ENCODE measurements around the gene LRGUK. TPM values are rescaled to one million over a fixed set of nuclear protein-coding genes. Genes with fewer than 3 reads are reported as not detected.

The LRGUK gene
- polyA plus RNA-seq, 3 donors, result 0.41 TPM; not detected in 2

GRCh38 chr7:134234216-134234615, 107.1 kb downstream of the LRGUK start:
- intact Hi-C loops (cut with micrococcal nuclease), result no loop called here
- H3K9me3 Mint-ChIP-seq, result peaks cover 9 to 27% (median 19%) of the 10 kb centered on the region in 7 donors
- Histone ChIP-seq H3K4me2 (replicated peaks; ENCODE audit: extremely low read depth, low read length, poor library complexity, severe bottlenecking) (no peak overlapping the region), H3K36me3 (replicated peaks in 1 of 2; ENCODE audit: control insufficient read depth in 1 of 2, insufficient read depth in 2 of 2, low read length in 2 of 2) (no peaks in the 10 kb centered on the region), H3K27ac (ENCODE audit: low read depth in 1 of 2, low read length in 2 of 2) (no peak overlapping the region), H3K27me3 (ENCODE audit: control insufficient read depth in 2 of 2, insufficient read depth in 2 of 2, low read length in 2 of 2) (no peaks in the 10 kb centered on the region), H4K20me1 (ENCODE audit: insufficient read depth, low read length) (no peaks in the 10 kb centered on the region), H3K9me3 (replicated peaks in 1 of 2; ENCODE audit: control insufficient read depth in 1 of 2, insufficient read depth in 1 of 2, low read length in 2 of 2) (peaks cover 5 to 9% of the 10 kb centered on the region in 2 donors), H2AFZ (ENCODE audit: insufficient read depth, low read depth, low read length, poor library complexity, severe bottlenecking) (no peak overlapping the region), H3K4me3 (replicated peaks in 1 of 3; ENCODE audit: low read depth in 2 of 3, low read length in 3 of 3) (no peak overlapping the region), H3K4me1 (ENCODE audit: control insufficient read depth in 1 of 2, insufficient read depth in 2 of 2, low read length in 2 of 2) (no peaks in the 10 kb centered on the region), H3K9ac (ENCODE audit: insufficient read depth, low read length, poor library complexity, severe bottlenecking) (no peak overlapping the region), H3K79me2 (ENCODE audit: insufficient read depth, low read length) (no peaks in the 10 kb centered on the region)
- H3K4me1 Mint-ChIP-seq, result no peaks in the 10 kb centered on the region
- TF ChIP-seq CTCF (IDR thresholded peaks at IDR 0.05), result no peak
- DNase-seq, result no peak
- H3K27ac Mint-ChIP-seq, result no peak overlapping the region
- H3K36me3 Mint-ChIP-seq, result no peaks in the 10 kb centered on the region
- no peak overlapping the region for H3K4me3 Mint-ChIP-seq
- 100% methylated on average over 1 of the region's 4 CpGs for WGBS (ENCODE audit: insufficient coverage)
- H3K27me3 Mint-ChIP-seq (ENCODE audit: low read depth in 3 of 3), result peaks cover 0 to 12% (median 3%) of the 10 kb centered on the region in 3 donors

GRCh38 chr7:134245253-134245652, 118.1 kb downstream of the LRGUK start:
- no peaks in the 10 kb centered on the region for H3K4me1 ChIP-seq (ENCODE audit: control insufficient read depth in 1 of 2, insufficient read depth in 2 of 2, low read length in 2 of 2)
- TF ChIP-seq CTCF (IDR thresholded peaks at IDR 0.05), result no peak
- Mint-ChIP-seq H3K4me1 (no peaks in the 10 kb centered on the region), H3K9me3 (peaks cover 5 to 11% (median 8%) of the 10 kb centered on the region in 7 donors), H3K27ac (no peak overlapping the region), H3K27me3 (ENCODE audit: low read depth in 3 of 3) (peaks cover 2 to 17% (median 7%) of the 10 kb centered on the region in 3 donors), H3K36me3 (no peaks in the 10 kb centered on the region), H3K4me3 (no peak overlapping the region)
- H3K36me3 ChIP-seq (replicated peaks in 1 of 2; ENCODE audit: control insufficient read depth in 1 of 2, insufficient read depth in 2 of 2, low read length in 2 of 2), result no peaks in the 10 kb centered on the region
- no peaks in the 10 kb centered on the region for H3K9me3 ChIP-seq (replicated peaks in 1 of 2; ENCODE audit: control insufficient read depth in 1 of 2, insufficient read depth in 1 of 2, low read length in 2 of 2)
- no peak for DNase-seq
- H3K79me2 ChIP-seq (ENCODE audit: insufficient read depth, low read length), result no peaks in the 10 kb centered on the region
- no peak overlapping the region for H3K4me2 ChIP-seq (replicated peaks; ENCODE audit: extremely low read depth, low read length, poor library complexity, severe bottlenecking)
- H3K4me3 ChIP-seq (replicated peaks in 1 of 3; ENCODE audit: low read depth in 2 of 3, low read length in 3 of 3), result no peak overlapping the region
- intact Hi-C loops (cut with micrococcal nuclease), result no loop called here
- no peak overlapping the region for H2AFZ ChIP-seq (ENCODE audit: insufficient read depth, low read depth, low read length, poor library complexity, severe bottlenecking)
- H3K27me3 ChIP-seq (ENCODE audit: control insufficient read depth in 2 of 2, insufficient read depth in 2 of 2, low read length in 2 of 2), result no peaks in the 10 kb centered on the region
- no peak overlapping the region for H3K9ac ChIP-seq (ENCODE audit: insufficient read depth, low read length, poor library complexity, severe bottlenecking)
- H3K27ac ChIP-seq (ENCODE audit: low read depth in 1 of 2, low read length in 2 of 2), result no peak overlapping the region
- WGBS (ENCODE audit: insufficient coverage), result no CpG with 5 or more reads among the region's 2 CpGs
- H4K20me1 ChIP-seq (ENCODE audit: insufficient read depth, low read length), result no peaks in the 10 kb centered on the region

Measured in CD14-positive monocyte (primary cell).